ENCODE measurements around the gene WDR62. TPM values are rescaled to one million over a fixed set of nuclear protein-coding genes. Genes with fewer than 3 reads are reported as not detected.
A peak's percentile ranks its signal among the peaks of the same experiment; 100 is the strongest.

Gene WDR62
- total and polyA plus RNA-seq, 10 of the 15 experiments (the other 5 are each of a cell fraction or from before 2014, with no cell fraction given), result 0.08 to 20.6 (median 10.9) TPM

DNA sequence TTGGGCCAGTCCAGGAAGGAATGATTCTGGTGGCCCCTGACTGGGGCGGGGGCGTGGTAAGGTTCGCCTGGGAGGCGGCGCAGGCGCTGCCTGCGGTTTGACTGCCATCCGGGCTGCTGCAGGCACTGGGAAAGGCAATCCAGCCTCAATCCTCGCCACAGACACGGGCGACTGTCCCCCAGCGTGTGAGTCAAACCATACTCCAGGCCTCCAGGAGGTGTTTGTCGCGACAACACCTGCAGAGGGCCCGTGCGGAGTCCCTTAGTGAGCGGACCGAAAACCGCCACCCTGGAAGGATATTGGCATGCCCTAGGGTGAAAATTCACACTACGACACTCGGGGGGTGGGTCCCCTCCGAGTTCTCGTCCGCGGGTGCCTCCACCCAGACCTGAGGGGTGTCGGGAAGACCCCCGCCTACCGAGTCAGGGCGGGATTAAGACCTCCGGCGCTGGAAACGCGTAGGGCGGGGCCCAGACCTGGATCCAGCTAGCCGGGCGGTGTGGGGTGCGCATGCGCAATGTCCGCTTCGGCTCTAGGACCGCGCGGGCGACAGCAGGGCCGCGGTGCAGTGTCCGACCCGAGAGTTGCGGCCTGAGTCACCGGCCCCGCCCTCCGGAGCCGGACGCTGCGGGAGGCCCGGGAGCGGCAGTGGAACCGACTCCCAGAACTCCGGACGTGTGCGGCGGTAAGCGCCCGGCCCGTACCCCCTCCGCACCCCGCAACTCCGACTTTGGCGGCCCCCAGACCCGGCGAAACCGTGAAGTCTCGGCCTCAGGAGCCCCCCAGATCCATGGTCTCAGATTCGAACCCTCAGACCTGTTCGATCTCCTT is 85.0 kb downstream of the WDR62 start, which contains the start of gene CAPNS1 (continued):
- peak; percentile 58; the same call in 1 of the 2 replicates for TF ChIP-seq NR2F1 (conservative IDR thresholded peaks at IDR 0.05)
- no peak; the same call in 1 of the 2 replicates for TF ChIP-seq SIN3A (IDR thresholded peaks at IDR 0.05; ENCODE audit: low read depth, low read length)
- TF ChIP-seq, protein P1, sequence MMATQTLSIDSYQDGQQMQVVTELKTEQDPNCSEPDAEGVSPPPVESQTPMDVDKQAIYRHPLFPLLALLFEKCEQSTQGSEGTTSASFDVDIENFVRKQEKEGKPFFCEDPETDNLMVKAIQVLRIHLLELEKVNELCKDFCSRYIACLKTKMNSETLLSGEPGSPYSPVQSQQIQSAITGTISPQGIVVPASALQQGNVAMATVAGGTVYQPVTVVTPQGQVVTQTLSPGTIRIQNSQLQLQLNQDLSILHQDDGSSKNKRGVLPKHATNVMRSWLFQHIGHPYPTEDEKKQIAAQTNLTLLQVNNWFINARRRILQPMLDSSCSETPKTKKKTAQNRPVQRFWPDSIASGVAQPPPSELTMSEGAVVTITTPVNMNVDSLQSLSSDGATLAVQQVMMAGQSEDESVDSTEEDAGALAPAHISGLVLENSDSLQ (IDR thresholded peaks at IDR 0.05), result no peak
- no peak for TF ChIP-seq BRCA1 (IDR thresholded peaks at IDR 0.05; ENCODE audit: low read depth, low read length)
- peak; percentile 28 for TF ChIP-seq MYC (IDR thresholded peaks at IDR 0.05; ENCODE audit: insufficient read depth, insufficient read length, insufficient replicate concordance, low read length, severe bottlenecking)
- TF ChIP-seq TAF1 (IDR thresholded peaks at IDR 0.05; ENCODE audit: borderline replicate concordance, low read depth, low read length), result peak; percentile 85
- TF ChIP-seq MEF2B (IDR thresholded peaks at IDR 0.05; ENCODE audit: partially characterized antibody, poor library complexity, severe bottlenecking), result peak; percentile 54
- TF ChIP-seq IRF4 (IDR thresholded peaks at IDR 0.05; ENCODE audit: low read depth, low read length), result 0 out of 2 replicates have a peak, but pooled peaks have one; percentile 28
- TF ChIP-seq SUPT20H (IDR thresholded peaks at IDR 0.05; ENCODE audit: borderline replicate concordance, control insufficient read depth, low read depth, low read length), result no peak
- no peak for TF ChIP-seq NR2C1 (IDR thresholded peaks at IDR 0.05)
- peak; percentile 82; the same call in 1 of the 2 replicates for TF ChIP-seq PAX5 (IDR thresholded peaks at IDR 0.05; ENCODE audit: borderline replicate concordance, low read depth, low read length)
- TF ChIP-seq, protein P2, sequence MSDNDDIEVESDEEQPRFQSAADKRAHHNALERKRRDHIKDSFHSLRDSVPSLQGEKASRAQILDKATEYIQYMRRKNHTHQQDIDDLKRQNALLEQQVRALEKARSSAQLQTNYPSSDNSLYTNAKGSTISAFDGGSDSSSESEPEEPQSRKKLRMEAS (IDR thresholded peaks at IDR 0.05; ENCODE audit: low read depth, low read length), result peak; percentile 73; the same call in 1 of the 2 replicates
- TF ChIP-seq, protein P3, sequence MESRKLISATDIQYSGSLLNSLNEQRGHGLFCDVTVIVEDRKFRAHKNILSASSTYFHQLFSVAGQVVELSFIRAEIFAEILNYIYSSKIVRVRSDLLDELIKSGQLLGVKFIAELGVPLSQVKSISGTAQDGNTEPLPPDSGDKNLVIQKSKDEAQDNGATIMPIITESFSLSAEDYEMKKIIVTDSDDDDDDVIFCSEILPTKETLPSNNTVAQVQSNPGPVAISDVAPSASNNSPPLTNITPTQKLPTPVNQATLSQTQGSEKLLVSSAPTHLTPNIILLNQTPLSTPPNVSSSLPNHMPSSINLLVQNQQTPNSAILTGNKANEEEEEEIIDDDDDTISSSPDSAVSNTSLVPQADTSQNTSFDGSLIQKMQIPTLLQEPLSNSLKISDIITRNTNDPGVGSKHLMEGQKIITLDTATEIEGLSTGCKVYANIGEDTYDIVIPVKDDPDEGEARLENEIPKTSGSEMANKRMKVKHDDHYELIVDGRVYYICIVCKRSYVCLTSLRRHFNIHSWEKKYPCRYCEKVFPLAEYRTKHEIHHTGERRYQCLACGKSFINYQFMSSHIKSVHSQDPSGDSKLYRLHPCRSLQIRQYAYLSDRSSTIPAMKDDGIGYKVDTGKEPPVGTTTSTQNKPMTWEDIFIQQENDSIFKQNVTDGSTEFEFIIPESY (IDR thresholded peaks at IDR 0.05), result no peak
- TF ChIP-seq HDAC6 (IDR thresholded peaks at IDR 0.05; ENCODE audit: unreplicated experiment), result no peak
- TF ChIP-seq, protein P4, sequence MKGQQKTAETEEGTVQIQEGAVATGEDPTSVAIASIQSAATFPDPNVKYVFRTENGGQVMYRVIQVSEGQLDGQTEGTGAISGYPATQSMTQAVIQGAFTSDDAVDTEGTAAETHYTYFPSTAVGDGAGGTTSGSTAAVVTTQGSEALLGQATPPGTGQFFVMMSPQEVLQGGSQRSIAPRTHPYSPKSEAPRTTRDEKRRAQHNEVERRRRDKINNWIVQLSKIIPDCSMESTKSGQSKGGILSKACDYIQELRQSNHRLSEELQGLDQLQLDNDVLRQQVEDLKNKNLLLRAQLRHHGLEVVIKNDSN (IDR thresholded peaks at IDR 0.05; ENCODE audit: borderline replicate concordance, extremely low read length, insufficient read depth, low read depth, low read length), result no peak
- TF ChIP-seq, protein P5, sequence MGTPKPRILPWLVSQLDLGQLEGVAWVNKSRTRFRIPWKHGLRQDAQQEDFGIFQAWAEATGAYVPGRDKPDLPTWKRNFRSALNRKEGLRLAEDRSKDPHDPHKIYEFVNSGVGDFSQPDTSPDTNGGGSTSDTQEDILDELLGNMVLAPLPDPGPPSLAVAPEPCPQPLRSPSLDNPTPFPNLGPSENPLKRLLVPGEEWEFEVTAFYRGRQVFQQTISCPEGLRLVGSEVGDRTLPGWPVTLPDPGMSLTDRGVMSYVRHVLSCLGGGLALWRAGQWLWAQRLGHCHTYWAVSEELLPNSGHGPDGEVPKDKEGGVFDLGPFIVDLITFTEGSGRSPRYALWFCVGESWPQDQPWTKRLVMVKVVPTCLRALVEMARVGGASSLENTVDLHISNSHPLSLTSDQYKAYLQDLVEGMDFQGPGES (IDR thresholded peaks at IDR 0.05), result no peak; the same call in 1 of the 2 replicates
- TF ChIP-seq SP1 (IDR thresholded peaks at IDR 0.05; ENCODE audit: low read depth, low read length), result peak; percentile 94
- TF ChIP-seq ATF7 (IDR thresholded peaks at IDR 0.05; ENCODE audit: low read depth), result 0 out of 2 replicates have a peak, but pooled peaks have one; percentile 21
- TF ChIP-seq, protein P6, sequence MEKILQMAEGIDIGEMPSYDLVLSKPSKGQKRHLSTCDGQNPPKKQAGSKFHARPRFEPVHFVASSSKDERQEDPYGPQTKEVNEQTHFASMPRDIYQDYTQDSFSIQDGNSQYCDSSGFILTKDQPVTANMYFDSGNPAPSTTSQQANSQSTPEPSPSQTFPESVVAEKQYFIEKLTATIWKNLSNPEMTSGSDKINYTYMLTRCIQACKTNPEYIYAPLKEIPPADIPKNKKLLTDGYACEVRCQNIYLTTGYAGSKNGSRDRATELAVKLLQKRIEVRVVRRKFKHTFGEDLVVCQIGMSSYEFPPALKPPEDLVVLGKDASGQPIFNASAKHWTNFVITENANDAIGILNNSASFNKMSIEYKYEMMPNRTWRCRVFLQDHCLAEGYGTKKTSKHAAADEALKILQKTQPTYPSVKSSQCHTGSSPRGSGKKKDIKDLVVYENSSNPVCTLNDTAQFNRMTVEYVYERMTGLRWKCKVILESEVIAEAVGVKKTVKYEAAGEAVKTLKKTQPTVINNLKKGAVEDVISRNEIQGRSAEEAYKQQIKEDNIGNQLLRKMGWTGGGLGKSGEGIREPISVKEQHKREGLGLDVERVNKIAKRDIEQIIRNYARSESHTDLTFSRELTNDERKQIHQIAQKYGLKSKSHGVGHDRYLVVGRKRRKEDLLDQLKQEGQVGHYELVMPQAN (conservative IDR thresholded peaks at IDR 0.05), result peak; percentile 51; the same call in 1 of the 2 replicates
- TF ChIP-seq TARDBP (IDR thresholded peaks at IDR 0.05; ENCODE audit: borderline replicate concordance), result no peak; the same call in 1 of the 2 replicates
- peak; percentile 57; the same call in 1 of the 2 replicates for TF ChIP-seq JUND (IDR thresholded peaks at IDR 0.05; ENCODE audit: low read depth, low read length)
- no peak for TF ChIP-seq ZZZ3 (IDR thresholded peaks at IDR 0.05; ENCODE audit: control insufficient read depth, insufficient read length, low read depth)
